Frontal cortex (tissue), 4 donors: ENCODE results near the gene AGPAT2. TPM values are rescaled to one million over a fixed set of nuclear protein-coding genes. Genes with fewer than 3 reads are reported as not detected.
"Not testable (repeated sequence)": the region's sequence is repeated elsewhere in the genome, so short reads cannot be mapped to it uniquely, and the experiment has no call there.

Experiments used
- DNase-seq, 2 donors: peaks; one replicate each; pipeline ENCODE4 v3.0.0; 2012; ENCODE audit warnings: low spot score in 2 of 2
- FAIRE-seq: peaks from 2 replicates; lab custom pipeline; 2012; peaks lifted over from hg19 to GRCh38; lab: Jason Lieb, UNC
- total RNA-seq: library from RNA; depleted of rRNA; stranded (reverse); fragments of >200 nt; gene quantifications from one replicate; pipeline ENCODE4 v1.2.3, GENCODE V29; 2014
- donor health status: control.
- donor health status: control.
- donor health status: control.

Gene AGPAT2
- total RNA-seq, 1 donor from 2014 or later: 1.2 TPM

DNA sequence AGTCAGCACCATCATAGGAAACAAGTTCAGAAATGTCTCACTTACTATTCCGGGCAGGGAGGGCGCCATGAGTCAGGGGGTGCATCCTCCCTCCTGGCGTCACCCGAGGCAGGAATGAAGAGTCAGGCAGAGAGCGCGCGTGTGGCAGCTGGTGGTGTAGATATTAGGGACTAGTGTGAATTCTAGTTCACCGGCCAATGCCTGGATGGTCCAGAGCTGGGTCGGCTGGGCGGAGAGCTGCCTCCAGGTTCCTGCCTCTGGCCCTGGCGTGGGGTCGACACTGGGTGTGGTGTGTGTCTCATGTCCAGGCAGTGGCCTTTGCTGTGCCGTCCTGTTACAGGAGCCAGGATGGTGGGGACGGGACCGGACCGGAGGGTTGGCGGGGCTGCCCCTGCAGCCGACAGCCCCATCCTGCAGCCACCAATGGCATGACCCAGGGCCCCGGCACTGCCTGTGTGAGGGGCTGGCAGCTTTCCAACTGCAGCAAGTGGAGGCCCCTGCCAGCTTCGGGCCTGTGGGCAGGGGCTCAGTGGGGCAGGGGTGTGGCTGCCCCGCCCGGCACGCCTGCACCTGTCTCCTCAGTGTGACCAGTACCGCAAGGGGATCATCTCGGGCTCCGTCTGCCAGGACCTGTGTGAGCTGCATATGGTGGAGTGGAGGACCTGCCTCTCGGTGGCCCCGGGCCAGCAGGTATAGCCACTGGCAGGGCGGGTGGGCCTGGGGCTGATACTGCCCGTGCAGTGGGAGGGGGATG lies 34.3 kb upstream of the AGPAT2 start:
- DNase-seq: peak in 1 of 2 donors; percentile 44

DNA sequence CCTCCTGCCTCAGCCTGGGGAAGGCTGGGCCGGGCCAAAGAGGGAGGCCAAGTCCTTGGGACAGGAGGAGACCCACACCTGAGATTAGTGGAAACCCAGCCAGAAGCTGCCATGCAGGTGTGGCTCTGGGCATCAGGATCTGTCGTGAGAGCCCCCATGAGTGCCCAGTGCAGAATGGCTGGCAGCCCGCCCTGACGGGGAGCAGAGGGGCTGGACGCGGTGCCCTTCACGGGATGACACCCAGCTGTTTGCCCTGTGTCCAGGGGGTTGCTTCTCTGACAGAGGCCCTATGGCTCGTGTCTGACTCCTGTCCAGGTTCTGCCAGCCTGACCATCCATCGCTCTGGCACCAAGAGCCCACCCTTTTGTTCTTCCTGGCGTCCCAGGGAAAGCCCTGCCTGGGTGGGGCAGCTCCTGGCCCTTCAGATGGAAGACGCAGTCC lies 33.7 kb upstream of the AGPAT2 start:
- FAIRE-seq: no peak
- peak in 1 of 2 donors; percentile 49 for DNase-seq

More for the DNA sequence above, 34.3 kb upstream of the AGPAT2 start:
- FAIRE-seq: no peak

DNA sequence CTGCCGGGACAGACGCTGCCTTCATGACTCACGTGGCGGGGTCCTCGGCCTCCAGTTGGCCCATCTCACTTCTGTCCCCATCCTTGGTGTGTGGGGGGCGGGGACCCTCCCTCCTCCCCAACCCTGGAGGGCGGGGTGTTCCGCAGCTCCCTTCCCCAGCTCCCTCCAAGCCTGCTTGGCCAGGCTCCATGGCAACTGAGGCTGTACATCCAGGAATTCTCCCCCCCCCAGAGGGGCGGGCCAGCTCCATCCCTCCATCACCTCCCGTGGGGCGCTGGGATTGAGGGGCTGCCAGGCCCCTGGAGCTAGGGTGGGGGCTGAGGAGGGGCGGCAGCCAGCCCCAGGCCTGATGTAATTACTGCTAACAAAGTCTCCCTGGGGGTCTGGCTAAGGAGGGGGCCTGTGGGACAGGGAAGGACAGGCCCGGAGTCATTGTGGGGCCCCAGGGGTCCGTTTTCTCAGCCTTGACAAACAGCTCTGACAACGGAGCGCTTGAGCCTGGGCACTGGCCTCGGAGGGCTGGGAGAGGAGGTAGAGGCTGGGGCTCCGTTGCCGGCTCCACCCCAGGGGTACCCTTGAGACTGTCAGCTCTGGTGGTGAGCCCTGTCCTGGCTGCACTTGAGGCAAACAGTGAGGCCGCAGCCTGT lies 33.1 kb upstream of the AGPAT2 start:
- no peak for FAIRE-seq
- DNase-seq: peak in 1 of 2 donors; percentile 54

DNA sequence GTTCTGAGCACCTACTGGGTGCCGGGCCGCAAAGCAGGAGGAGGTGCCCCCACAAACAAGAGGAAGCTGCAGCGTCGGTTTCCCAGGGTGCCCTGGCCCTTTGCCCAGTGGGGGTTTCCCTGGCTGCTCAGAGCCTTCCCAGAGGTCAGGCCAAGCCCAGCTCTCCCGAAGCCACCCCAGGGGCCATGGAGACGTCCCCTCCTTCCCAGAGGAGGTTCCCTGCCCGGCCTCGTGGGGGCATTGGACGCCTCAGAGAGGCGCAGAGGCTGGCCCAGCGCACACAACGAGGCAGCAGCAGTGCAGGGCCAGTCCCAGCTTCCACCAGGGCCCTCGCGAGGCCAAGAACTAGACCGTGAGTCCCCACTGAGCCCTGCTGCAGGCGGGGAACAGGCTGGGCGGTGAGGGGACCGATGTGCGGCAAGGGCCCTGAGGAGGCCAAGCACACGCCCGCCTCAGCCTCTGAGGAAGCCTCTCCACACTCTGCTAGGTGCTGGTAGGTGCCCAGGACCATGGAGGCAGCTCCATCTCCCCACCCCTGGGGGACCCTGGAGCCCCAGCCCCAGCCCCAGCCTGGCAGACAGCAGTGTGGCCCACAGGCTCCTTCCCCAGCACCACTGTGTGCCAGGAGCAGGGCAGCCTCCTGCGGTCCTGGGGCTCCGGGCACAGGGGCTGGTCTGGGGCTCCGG lies 32.1 kb upstream of the AGPAT2 start:
- FAIRE-seq: no peak
- peak in 1 of 2 donors; percentile 36 for DNase-seq

DNA sequence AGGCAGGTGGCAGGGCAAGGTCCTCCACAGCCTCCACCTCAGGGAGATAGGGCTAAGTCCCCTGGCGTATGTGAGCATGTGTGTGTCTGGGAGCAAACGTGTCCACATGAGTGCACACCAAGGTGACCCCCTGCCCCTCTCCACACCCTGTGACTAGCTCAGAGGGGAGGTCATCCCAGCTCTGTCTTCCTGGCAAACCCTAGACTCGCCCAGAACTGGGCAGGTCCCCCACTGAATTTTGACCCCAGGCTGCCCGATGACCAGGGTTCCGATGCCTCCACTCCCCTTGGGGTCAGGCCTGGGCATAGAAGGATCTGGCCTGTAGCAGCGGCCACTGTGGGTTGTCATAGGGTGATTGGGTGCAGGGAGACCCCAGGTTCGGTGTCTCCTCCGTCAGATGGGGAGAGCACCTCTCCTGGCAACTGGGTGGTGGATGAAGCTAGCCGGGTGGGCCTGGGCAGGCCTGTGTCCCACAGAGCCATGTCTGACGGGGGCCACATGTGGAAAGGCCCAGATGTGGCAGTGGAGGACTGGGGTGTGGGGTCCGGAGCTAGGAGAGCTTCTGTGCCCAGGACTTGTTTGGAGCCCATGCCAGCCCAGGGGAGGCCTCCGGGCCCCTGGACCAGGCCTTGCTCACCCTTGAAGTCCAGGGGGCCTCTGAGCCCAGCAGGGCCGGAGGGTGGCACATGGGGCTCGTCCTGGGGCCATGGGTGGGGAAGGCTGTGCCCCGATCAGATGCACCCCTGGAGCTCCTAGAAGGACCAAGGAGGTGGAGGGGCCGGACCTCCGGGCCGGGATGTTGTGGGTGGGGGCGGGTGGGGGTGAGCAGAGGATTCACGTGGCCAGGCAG lies 31.3 kb upstream of the AGPAT2 start:
- DNase-seq (no peak), FAIRE-seq (no peak)

DNA sequence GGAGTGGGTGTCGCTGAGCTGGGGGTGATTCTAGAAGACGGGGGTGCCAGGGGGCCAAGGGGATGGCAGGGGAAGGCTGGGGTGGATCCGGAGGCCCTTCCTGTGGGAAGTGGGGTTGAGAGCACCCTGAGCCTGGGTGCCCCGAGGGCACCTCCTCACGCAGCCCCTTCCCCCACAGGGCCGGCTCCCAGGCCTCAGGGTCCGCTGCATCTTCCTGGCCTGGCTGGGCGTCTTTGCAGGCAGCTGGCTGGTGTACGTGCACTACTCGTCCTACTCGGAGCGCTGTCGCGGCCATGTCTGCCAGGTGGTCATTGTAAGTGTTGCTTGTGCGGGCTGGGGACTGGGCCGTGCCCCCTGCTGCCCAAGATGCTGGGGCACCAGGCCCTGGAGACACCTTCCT lies 30.1 kb upstream of the AGPAT2 start:
- no peak for DNase-seq
- FAIRE-seq: no peak

DNA sequence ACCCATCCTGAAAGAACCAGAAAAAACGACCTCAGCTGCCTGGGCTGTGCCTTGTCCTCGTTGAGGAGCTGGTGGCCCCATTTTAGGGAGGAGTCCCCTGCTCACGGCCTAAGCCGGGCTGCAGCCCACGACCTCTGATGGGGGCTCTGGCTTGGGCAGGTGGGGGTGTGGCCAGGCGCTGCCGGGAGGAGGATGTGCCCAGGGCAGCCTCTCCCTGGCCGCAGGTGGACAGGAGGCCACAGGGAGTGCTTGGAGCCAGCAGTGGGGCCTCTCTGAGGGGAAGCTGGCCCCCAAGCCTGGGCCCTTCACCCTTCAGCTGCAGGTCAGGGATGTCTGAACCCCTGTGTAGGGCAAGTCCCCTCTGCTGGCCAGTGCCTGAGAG lies 27.6 kb upstream of the AGPAT2 start:
- DNase-seq (no peak), FAIRE-seq (no peak)

DNA sequence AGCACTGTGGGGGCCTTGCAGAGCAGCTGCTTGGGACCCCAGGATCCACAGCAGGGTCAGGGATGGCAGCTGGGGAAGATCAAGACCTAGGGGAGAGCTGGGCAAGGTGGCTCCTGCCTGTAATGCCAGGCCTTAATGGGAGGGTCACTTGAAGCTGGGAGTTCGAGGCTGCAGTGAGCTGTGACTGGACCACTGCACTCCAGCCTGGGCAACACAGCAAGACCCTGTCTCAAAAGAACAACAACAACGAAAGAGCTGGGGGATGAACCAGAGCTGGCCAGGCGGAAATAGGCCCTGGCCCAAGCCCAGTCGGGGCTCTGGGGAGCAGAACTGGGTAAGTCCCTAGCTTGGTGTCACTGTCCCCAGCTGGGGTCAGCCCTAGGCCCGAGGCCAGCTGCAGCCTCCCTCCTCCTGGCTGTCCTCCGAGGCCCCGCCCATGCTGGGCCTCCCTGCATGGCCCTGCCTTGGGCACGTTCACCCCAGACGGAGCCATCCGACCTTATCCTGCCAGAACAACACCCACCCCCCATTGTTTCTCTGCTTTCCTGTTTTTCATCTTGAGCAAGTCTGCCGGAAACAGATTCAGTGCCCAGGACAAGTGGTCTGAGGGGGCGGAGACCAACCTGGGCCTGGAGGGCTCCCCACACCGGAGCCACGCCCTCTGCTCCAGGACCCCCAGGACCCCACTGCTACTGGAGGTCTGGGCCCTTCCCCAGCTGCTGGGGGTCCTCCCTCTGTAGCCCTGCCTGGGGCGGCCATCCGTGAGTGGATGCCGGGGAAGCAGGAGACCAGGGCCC lies 27.0 kb upstream of the AGPAT2 start:
- no peak for DNase-seq
- FAIRE-seq: no peak

DNA sequence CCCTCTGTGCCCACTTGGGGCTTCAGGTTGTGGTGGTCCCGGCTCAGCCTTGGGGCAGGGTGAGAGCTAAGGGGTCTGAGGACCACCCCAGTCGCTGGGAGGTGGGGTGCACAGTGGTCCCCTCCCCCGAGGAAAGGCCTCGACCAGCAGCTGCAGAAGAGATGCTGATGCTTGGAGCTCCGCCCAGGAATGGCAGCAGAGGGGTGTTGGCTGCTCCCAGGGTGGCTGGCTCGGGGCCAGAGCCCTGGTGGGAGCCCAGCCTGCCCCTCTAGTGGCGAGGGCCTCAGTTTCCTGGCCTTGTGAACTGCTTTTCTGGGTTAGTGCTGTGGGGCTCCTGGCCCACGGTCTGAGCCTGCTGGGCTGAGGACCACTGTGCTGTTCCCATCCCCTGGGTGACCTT lies 26.3 kb upstream of the AGPAT2 start:
- no peak for FAIRE-seq
- DNase-seq: peak in 1 of 2 donors; percentile 63

DNA sequence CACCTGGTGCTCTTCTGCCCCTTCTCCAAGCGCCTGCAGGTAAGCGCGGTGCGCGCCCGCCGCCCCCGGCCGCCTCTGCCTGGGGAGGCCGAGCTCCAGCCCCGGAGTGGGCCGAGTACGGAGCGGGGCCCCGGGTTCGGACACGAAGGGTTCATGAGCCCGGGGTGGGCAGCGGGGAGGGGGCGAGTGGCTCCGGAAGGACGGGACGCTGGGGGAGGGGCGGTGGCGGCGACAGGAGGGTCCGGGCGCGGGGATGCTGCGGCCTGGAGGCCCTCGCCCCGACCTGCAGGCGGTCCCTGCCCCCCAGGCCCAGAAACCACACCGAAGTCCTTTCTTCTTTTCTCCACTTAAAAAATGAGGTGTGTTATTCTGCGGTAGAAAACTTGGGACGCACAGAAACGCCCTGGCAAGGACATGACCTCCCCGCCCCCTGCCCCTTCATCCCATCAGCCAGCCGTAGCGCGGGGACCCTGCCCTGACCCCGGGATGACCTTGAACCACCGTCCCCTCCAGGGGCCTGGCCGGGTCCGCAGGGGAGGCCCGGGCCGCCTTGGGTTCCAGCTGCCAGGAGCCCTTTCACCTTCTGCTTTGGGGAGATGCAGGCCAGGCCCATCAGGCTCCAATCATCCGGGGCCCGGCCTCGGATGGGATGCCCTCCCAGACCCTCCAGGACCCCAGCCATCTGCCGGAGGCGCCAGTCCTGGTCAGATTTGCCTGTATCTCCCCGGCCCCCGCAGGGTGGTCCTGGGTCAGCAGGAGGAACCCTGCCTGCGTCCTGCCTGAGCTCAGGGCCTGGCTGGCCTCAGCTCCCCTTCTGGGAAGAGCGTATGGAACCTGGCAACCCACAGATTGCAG lies 25.7 kb upstream of the AGPAT2 start:
- no peak for DNase-seq
- no peak for FAIRE-seq

DNA sequence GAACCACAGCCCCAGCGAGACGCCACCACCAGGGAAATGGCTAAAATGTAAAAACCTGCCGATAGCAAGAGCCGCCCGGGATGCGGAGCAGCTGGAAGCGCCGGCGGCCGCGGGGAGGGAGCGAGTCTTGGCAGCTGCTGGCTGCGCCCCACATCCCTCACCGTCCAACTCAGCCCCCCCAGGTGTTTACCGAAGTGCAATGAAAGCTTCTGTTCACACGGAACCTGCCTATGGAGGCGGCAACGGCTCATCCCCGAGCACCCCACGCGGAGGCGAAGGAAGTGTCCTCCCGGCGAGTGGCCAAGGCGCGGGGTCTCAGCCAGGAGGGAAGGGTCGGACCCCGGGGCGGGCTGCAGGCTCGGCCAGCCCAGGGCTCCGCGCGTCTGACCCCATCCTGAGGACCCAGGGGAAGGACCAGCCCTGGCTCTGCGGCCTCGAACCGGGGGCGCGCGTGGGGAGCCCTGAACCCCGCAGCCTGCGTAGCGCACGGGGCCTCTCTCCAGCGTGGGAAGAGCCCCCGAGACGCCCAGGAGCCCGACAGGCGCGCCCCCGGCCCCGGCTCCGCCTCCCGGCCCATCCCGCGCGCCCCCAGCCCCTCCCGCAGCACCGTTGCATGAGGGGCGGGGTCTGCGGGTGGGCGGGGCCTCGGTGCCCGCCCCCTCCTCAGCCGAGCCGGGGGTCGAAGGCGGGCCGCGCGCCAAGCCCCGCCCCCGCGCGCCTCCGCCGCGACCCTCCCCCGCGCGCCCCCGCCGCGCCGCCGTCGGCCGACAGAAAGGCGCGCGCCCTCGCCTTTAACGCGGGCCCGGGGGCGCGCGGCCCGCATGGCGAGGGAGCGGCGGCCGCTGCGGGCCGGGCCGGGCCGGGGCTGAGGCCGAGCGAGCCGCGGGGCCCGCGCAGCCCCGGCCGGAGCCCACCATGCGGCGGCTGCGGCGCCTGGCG lies 24.8 kb upstream of the AGPAT2 start, which contains the start of gene DIPK1B:
Gene DIPK1B, plus strand, starts transcription at position 822 of the 939 bp plus-strand sequence. Its CDS starts 94 bp downstream, at position 916.
- DNase-seq (peak; percentile 77 to 82), FAIRE-seq (no peak)

DNA sequence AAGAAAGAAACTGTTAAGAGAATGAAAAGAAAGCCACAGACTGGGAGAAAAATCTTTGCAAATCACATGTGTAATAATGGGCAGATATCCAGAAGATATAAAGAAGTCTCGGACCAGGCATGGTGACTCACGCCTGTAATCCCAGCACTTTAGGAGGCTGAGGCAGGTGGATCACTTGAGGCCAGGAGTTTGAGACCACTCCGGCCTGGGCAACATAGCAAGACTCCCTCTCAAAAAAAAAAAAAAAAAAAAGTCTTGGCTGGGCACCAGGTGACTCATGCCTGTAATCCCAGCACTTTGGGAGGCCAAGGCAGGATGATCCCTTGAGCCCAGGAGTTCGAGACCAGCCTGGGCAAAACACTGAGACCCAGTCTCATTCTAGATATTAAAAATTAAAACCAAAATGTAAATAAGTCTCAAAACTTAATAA lies 24.0 kb upstream of the AGPAT2 start:
- FAIRE-seq, DNase-seq: not testable (repeated sequence)

DNA sequence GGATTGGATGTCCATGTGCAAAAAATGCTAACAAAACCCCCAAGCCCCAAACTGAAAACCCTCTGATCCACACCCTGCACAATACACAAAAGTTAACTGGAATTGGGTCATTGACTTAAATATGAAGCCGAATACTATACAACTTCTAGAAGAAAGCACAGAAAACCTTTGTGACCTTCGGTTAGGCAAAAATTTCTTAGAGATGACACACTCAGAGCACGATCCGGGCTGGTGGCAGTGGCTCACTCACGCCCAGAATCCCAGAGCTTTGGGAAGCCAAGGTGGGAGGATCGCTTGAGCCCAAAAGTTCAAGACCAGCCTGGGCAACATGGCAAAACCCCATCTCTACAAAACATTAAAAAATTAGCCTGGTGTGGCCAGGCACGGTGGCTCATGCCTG lies 23.3 kb upstream of the AGPAT2 start:
- DNase-seq (no peak), FAIRE-seq (no peak)

DNA sequence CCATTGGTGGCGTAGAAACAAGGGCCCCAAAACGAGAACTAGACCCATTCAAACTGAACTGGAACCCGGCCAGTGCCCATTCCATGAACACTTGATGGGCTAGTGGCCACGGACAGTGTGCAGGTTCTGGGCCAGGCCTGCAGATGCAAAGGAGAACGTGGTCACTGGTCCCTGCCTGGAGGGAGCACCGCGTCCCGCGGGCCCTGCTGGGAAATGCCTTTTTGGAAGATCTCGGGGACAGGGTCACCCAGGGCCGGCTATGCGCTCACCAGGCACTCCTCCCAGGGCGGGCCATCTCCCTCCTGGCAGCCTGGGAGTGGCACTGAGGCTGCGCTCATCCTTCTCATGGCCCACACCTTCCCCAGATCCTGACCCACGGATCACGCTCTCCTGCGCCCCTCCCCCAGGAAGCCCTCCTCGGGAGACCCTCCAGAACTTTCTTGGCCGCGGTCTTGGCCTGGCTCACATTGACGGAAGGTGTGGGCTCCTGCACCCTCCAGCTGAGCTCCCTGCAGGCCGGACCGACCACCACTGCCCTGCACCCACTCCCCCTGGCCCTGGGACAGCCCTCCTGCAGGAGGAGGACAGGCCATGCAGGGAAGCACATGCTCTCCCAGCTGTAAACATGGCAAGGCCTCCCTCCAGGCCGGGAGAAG lies 22.3 kb upstream of the AGPAT2 start:
- no peak for FAIRE-seq
- no peak for DNase-seq

DNA sequence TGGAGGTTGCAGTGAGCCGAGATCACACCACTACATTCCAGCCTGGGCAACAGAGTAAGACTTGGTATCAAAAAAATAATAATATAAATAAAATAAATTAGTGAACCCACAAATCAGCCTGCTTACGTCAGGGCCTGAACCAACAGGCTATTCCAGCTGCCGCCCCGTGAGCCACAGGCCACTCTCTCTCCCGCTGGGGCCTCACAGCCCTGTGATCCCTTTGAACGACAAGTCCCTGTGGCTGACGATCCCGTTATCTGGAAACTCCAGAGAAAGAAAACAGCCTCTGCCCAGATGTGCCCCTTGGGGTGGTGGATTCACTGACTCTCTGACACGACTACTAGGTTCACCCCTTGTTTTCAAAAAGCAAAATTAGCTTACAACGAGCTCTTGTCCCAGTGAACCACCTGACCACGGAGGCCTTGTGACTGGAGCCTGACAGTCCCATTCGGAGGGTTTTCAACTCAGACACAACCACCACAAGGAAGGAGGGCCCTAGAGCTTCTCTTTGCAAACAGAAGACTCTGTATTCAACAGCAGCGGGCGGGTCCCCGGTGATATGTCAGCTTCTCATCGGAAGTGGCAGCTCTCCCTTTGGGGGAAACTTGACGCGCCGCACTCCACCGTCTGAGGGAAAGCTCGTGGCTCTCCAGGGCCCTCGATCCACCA lies 20.7 kb upstream of the AGPAT2 start:
- FAIRE-seq (no peak), DNase-seq (no peak)

DNA sequence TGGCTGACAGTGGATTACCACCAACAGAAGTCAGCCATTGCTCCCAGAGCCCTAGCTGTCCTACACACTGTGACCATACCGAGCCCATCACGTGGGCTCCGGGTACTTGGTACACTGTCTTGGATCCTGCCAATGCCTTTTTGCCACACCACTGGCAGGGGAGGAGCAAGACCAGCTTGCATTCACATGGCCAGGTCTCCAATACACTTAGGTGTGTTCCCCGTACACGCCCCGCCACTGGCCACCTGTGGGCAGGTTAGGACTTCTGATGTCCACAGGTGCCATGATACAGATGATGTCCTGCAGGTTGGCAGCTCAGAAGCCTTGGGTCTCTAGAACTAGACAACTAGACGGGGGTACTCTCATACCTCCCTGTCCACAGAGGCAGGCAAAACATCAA lies 19.8 kb upstream of the AGPAT2 start:
- DNase-seq: no peak
- no peak for FAIRE-seq
